Right atrium auricular region (tissue), 2 donors: ENCODE data around the gene MAMSTR. TPM values are rescaled to one million over a fixed set of nuclear protein-coding genes. Genes with fewer than 3 reads are reported as not detected.

Source experiments
- DNase-seq: peaks from one replicate; pipeline ENCODE4 v3.0.0-alpha.2; 2019; ENCODE audit warnings: low spot score
- H3K27ac ChIP-seq, 2 donors: fragments of 200-600 bp; sonication (generic); 1 replicate in 1 of 2; 2 replicates in 1 of 2; pipeline ENCODE4 v1.5.1; 2016 to 2019
- H3K27me3 ChIP-seq, 2 donors: fragments of 200-600 bp; sonication (generic); one replicate each; pipeline versions ENCODE4 v1.5.1 to v1.6.0; 2017 to 2019
- H3K36me3 ChIP-seq: fragments of 200-600 bp; sonication (generic); one replicate; pipeline ENCODE4 v1.5.1; 2016
- H3K4me1 ChIP-seq, 2 donors: fragments of 200-600 bp; sonication (generic); one replicate each; pipeline versions ENCODE4 v1.5.1 to v1.6.0; 2017 to 2019
- H3K4me3 ChIP-seq, 2 donors: fragments of 200-600 bp; sonication (generic); 1 replicate in 1 of 2; 2 replicates in 1 of 2; pipeline ENCODE4 v1.5.1; 2017 to 2019; ENCODE audit warnings: mild to moderate bottlenecking in 1 of 2, moderate library complexity in 1 of 2
- H3K9me3 ChIP-seq, 2 donors: fragments of 200-600 bp; sonication (generic); one replicate each; pipeline ENCODE4 v1.5.1; 2019
- total RNA-seq, 2 donors: library from RNA; depleted of rRNA; stranded (reverse); fragments of >200 nt; gene quantifications; one replicate each; pipeline ENCODE4 v1.1.0, GENCODE V29; 2016
- TF ChIP-seq, protein P1 (sequence below), 2 donors: fragments of 200-600 bp; sonication (generic); IDR thresholded peaks; one replicate each; pipeline ENCODE4 v1.5.1; 2019; ENCODE audit warnings: antibody characterized with exemption in 2 of 2

The MAMSTR gene
- total RNA-seq, 2 donors from 2014 or later, result 0.70 to 2.4 TPM

DNA sequence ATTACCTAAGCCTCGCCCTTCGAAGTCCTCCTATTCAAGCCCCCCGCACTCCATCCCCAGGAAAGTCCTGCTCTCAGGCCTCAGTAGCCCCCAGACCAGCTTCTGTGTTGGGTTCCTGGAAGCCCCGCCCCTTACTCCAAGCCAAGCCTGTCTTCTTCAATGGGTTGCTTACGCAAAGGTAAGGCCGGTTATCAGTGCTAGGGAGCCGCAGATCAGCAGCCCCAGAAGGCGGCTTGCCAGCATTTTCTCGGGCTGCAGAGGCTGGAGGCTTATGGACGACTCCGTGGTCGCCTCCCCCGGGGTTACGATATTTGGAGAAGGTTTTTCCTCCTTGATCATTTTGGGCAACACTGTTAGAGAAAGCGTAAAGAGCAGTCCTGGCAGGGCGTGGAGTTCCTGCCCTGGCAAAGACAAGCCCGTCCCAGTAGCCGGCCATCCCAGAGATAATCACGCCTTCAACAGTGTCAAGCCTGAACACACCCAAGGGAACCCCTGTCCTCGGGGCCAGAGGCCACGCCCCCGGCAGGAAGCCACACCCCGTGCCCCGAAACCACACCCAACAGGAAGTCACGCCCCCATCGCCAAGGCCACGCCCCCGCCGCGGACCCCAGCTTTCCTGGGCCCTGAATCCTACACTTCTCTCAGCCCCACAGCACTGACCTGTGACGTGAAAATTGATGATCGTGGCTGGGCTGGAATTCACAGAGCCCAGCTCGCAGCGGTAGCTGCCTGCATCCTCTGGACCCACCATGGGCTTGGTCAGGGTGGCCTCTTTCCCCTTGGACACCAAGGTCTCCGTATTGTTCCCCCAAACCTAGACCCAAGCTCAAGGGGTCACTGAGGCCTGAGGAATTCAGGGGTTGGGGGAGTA, 21.8 kb upstream of the MAMSTR start:
- H3K36me3 ChIP-seq, result no peaks in the 10 kb centered on the region
- DNase-seq, result peak; percentile 67
- H3K9me3 ChIP-seq, result no peaks in the 10 kb centered on the region
- H3K27me3 ChIP-seq, result no peaks in the 10 kb centered on the region
- peak overlapping the region; percentile 9 to 63 for H3K4me3 ChIP-seq
- H3K4me1 ChIP-seq, result peaks cover 0 to 18% of the 10 kb centered on the region in 2 donors
- TF ChIP-seq, protein P1, sequence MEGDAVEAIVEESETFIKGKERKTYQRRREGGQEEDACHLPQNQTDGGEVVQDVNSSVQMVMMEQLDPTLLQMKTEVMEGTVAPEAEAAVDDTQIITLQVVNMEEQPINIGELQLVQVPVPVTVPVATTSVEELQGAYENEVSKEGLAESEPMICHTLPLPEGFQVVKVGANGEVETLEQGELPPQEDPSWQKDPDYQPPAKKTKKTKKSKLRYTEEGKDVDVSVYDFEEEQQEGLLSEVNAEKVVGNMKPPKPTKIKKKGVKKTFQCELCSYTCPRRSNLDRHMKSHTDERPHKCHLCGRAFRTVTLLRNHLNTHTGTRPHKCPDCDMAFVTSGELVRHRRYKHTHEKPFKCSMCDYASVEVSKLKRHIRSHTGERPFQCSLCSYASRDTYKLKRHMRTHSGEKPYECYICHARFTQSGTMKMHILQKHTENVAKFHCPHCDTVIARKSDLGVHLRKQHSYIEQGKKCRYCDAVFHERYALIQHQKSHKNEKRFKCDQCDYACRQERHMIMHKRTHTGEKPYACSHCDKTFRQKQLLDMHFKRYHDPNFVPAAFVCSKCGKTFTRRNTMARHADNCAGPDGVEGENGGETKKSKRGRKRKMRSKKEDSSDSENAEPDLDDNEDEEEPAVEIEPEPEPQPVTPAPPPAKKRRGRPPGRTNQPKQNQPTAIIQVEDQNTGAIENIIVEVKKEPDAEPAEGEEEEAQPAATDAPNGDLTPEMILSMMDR (IDR thresholded peaks at IDR 0.05), result no peak
- H3K27ac ChIP-seq, result peak overlapping the region; percentile 79 to 80

DNA sequence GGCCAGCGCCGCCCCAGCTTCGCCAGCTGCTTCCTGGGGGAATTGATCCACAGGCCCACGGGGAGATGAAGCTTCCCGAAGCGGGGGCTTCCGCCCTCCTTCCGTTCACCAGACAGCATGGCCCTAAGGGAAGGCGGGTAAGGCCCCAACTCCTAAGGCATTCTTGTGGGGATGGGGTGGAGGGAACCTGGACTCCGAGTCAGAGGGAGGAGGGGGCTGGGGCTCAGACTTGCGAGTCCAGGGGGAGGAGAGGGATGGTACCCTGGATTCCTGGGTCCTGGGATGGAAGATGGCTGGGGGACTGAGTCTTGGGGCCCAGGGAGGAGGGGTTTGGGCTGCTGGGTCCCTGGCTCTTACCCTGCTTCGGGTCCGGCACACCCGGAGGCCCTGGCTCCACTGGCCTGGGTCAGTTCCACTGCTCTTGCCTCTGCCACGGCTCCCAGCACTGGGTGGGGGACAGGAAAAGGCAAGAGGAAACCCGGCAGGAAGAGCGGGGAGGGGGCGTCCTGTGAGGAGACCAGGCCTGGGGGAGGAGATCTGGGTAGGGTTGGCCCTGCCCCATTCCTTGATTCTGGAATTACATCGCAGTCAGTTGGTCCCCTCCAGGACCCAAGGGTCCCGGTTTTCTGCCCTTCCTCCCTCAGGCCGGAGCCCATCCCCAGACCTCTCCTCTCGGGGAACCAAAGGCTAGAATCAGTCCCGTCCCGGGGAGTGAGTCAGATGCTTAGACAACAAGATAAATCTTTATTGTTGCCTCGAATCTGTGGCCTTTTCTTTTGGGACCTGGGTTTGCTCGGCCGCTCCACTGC, 20.8 kb upstream of the MAMSTR start, which contains the start of gene RASIP1:
TSS of gene RASIP1 (minus strand) at position 447 of the 809 bp plus-strand sequence. CDS start at position 119, 328 bp downstream.
- H3K9me3 ChIP-seq, result no peaks in the 10 kb centered on the region
- peak within 1 kb of the TSS; percentile 55 to 63 for H3K4me3 ChIP-seq
- peak; percentile 72 for DNase-seq
- peak within 1 kb of the TSS; percentile 79 to 80 for H3K27ac ChIP-seq
- TF ChIP-seq, protein P1 (IDR thresholded peaks at IDR 0.05), result no peak
- H3K36me3 ChIP-seq, result no peaks in the 10 kb centered on the region
- H3K4me1 ChIP-seq, result peaks cover 0 to 17% of the 10 kb centered on the region in 2 donors
- no peaks in the 10 kb centered on the region for H3K27me3 ChIP-seq

DNA sequence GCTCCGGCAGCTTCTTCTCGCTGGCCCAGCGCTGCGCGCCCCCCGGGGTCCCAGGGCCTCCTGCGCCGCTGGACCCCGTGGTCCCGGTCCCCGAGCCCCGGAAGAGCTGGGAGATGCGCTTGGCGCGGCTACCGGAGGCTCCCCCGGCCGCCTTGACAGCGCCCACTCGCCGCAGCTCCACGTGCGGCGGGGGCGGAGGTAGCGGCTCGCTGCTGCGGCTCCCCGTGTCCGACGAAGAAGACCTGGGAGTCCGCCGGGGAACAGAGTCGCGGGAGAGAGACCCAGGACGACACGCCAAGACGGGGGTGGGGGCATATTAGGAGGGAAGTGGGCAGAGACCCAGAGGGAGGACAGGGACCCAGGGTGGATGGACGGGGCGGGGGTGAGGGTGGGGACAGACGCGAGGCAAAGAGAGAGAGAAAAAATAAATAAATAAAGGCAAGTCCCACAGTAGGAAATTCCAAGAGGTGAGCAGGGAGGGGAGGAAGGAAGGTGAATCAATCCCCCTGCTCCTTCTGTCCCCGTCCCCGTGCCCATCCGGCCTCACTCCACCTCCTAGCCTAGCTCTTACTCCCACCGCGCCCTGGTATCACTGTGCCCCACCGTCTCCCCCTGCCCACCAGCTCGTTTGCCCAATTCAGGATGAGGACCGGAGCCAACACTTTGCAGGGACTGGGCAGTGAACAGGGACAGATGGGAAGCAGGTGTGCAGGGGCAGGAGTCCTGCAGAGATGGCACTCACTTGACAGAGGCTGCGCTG, 20.1 kb upstream of the MAMSTR start:
- H3K4me3 ChIP-seq, result peak overlapping the region; percentile 55 to 63
- peak overlapping the region; percentile 79 to 80 for H3K27ac ChIP-seq
- H3K9me3 ChIP-seq, result no peaks in the 10 kb centered on the region
- peaks cover 0 to 17% of the 10 kb centered on the region in 2 donors for H3K4me1 ChIP-seq
- H3K36me3 ChIP-seq, result no peaks in the 10 kb centered on the region
- no peak for DNase-seq
- TF ChIP-seq, protein P1 (IDR thresholded peaks at IDR 0.05), result no peak
- no peaks in the 10 kb centered on the region for H3K27me3 ChIP-seq

DNA sequence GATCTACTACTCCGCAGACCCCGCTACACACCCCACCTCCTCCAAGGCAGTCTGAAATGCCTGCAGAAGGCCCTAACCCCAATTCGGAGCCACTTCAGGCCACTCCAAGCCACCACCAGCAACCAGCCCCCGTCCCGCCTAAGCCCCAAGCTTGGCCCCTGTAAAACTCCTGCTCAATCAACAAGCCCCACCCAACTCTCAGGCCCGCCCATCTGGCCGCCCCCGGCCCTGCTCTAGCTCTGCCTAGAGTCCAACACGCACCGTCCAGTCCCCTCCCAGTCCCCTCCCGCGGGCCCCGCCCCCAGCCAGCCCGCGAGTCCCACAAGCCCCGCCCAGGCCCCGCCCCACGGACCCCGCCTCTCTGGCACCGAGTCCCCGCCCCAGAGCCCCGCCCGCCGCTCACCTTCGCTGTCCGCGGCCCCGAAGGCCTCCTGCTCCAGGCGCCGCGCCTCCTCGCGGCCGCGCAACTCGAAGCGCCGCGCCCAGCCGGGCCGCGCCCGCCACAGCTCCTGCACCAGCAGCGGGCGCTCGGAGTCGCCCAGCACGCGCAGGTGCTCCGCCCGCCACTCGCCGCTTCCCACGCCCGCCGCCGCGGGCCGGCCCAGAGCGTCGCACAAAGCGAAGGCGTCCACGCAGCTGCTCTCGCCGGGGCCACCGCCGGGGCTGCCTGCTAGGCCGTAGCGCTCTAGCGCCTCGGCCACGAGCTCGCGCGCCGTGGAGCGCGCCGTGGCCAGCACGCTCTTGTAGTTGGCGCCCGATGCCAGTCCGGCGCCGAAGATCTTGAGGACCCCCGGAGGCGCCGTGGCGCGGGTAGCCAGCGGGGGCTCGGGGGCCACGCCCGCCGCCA, 19.3 kb upstream of the MAMSTR start:
- Histone ChIP-seq H3K4me1 (peaks cover 0 to 17% of the 10 kb centered on the region in 2 donors), H3K4me3 (peak overlapping the region; percentile 55 to 63), H3K27ac (peak overlapping the region; percentile 79 to 80), H3K27me3 (no peaks in the 10 kb centered on the region), H3K9me3 (no peaks in the 10 kb centered on the region), H3K36me3 (no peaks in the 10 kb centered on the region)
- TF ChIP-seq, protein P1 (IDR thresholded peaks at IDR 0.05), result peak; percentile 55 to 66
- peak; percentile 84 for DNase-seq
